Stomach (tissue), 4 donors: ENCODE data around the gene VPS9D1.
A peak's percentile ranks its signal among the peaks of the same experiment; 100 is the strongest.

Experiments used
- CTCF ChIP-seq, 7 experiments: fragments of 450-650 bp in 4 of 7; fragments of 200-600 bp in 3 of 7; sonication (generic) in 3 of 7; IDR thresholded peaks; one replicate each; pipeline ENCODE4 v1.5.1; 2016 to 2019; ENCODE audit warnings: antibody characterized with exemption in 7 of 7, control low read depth in 2 of 7, mild to moderate bottlenecking in 1 of 7
- EP300 ChIP-seq: sonication (generic); formaldehyde crosslinking; IDR thresholded peaks from one replicate; pipeline ENCODE4 v1.6.1; 2017; ENCODE audit warnings: antibody characterized with exemption
- POLR2A ChIP-seq, 4 donors: fragments of 450-650 bp; IDR thresholded peaks; one replicate each; pipeline ENCODE4 v1.6.1; 2016; ENCODE audit warnings: antibody characterized with exemption in 4 of 4, control low read depth in 2 of 4, mild to moderate bottlenecking in 1 of 4, moderate library complexity in 1 of 4
- POLR2AphosphoS5 ChIP-seq, 3 donors: sonication (generic); formaldehyde crosslinking; IDR thresholded peaks; one replicate each; pipeline ENCODE4 v1.6.1; 2016; ENCODE audit warnings: antibody characterized with exemption in 3 of 3

- TF ChIP-seq EP300 = no peak
- peak in 6 of 7 experiments; percentile 43 to 91 (median 76) for TF ChIP-seq CTCF (IDR thresholded peaks at IDR 0.05)
- TF ChIP-seq POLR2A (IDR thresholded peaks at IDR 0.05) = no peak
- TF ChIP-seq POLR2AphosphoS5 (IDR thresholded peaks at IDR 0.05) = peak; percentile 59 to 84 (median 66)
These were observed 20.5 kb downstream of the VPS9D1 start for GRCh38 chr16:89700100-89700648.
